NCI-H1048 (cell line): ENCODE data around the gene KRTAP12-3.
"Not testable (repeated sequence)": the region's sequence is repeated elsewhere in the genome, so short reads cannot be mapped to it uniquely, and the experiment has no call there.

Experiments
- DNase-seq: peaks from one replicate; lab custom pipeline; 2025; lab: John Stamatoyannopoulos, UW

The KRTAP12-3 gene

GRCh38 chr21:44627181-44627822 lies 30.4 kb upstream of the KRTAP12-3 start:
- DNase-seq = not testable (repeated sequence)

- not testable (repeated sequence) for DNase-seq
Measured at GRCh38 chr21:44627831-44628233, 29.9 kb upstream of the KRTAP12-3 start.

DNA sequence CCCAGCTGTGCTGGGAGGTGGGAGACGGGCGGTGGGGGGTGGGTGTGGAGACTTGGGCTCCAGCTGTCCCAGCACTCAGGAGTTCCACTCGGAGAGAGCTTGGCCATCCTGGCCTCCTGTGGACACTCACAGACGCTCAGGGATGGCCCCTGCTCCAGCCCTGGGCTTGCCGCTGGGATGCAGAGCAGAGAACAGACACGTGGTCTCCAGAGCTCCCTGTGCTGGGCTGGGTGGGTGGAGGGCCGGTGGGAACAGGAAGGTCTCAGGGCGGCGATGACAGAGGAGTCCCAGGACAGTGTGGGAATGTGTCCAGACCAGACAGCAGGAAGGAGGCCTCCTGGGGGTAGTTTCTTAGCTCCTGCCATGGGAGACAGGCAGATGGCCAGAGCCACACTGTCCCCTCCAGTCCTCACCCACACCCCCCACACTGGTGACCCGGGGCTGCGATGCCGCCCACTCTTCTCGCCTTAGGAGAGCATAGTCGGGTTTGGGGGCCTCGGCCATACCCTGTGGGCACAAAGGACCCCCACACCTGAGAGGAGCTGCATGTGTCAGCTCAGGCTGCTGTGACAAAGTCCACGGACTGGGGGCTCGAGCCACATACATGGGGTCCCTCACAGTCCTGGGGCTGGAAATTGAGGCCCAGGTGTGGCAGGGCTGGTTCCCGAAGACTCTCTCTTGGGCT lies 28.9 kb upstream of the KRTAP12-3 start:
- DNase-seq = no peak

- DNase-seq = no peak
Measured at GRCh38 chr21:44630440-44630839, 27.3 kb upstream of the KRTAP12-3 start.

- DNase-seq = no peak
Measured at GRCh38 chr21:44632067-44632466, 25.7 kb upstream of the KRTAP12-3 start.

DNA sequence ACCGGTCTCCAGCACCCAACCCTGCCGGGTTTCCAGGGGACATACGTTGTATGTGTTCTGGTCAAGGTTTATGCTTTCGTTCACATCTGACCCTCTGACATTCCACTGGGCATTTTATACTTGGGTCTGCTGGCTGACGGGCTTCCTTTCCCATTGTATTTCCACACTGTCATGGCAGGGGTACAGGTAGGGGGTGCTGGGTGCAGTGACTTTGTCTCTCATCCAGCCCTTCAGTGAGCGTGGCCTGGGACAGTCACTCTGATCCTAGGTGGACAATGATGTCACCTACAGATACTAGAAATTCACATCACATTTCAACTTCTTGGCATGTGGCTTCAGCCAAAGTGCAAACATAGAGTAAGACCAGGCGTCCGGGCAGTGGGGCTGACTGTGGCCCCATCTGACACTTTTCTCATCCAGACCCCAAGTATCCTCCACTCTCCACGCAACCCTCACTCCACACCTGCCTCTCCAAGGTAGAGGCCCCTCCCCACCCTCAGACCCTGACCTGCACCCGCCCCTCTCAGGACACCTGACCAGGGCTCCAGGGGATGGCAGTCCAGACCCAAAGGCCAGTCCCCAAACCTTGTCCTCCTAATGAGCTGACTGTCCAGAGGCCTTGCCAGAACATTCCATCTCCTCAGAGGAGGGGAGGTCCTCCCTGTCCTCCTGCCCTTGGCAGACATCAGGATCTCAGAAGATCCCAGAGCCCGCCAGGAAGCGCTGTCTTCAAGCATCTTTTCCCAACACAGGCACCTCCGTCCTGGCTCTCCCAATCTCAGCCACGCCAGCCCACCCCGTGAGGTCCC lies 21.3 kb upstream of the KRTAP12-3 start:
- no peak for DNase-seq

GRCh38 chr21:44637018-44637850 lies 20.5 kb upstream of the KRTAP12-3 start, which contains the start of gene KRTAP10-10:
TSS of gene KRTAP10-10 (plus strand) at chr21:44637356. CDS start at chr21:44637418, 62 bp downstream.
- DNase-seq = no peak

GRCh38 chr21:44637851-44638348 lies 19.8 kb upstream of the KRTAP12-3 start:
- not testable (repeated sequence) for DNase-seq

GRCh38 chr21:44638506-44639330 lies 19.0 kb upstream of the KRTAP12-3 start:
- not testable (repeated sequence) for DNase-seq

- DNase-seq = no peak
Measured at GRCh38 chr21:44639331-44639655, 18.4 kb upstream of the KRTAP12-3 start.

DNA sequence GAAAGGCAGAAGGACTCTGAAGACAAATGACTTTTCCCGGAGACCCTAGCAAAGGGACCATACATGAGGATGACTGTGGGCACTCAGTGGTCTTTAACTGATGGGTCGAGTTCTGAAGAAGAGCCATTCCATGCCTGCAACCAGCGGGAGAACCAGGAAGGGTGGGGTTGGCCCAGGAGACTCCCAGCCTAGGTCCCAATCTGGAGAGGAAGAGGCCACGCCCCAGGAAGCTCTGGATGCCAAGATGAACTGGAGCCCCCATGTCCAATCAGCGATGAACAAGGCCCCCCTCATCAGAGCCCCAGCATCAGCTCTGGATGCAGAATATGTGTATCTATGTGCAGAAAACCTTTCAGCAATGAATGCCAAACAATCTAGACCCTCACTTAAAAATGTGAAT lies 17.0 kb upstream of the KRTAP12-3 start:
- DNase-seq = no peak

DNA sequence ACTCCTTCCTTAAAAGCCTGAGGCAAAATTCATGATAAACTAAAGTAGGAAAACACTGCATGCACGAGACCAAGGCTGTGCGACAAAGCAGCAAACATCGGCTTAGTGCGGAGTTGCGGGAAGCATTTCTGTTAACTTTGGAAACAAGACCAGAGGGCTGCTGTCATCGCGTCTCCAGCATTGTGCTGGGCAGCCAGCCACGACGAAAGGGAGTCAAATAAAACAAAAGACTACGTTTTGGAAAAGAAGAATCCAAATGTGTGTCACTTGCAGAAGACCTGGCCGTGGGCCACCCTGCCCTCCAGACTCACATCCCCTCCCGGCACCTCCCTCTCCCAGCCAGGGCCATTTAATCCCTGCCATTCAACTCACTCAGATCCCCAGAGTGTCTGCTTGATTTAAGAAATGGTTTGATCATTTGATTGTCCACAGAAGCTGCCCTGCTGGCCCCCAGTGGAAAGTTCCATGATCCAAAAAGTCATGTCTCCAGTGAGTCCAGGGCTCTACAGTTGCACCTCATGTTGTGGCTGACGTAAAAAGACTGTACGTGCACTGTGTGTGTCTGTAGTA lies 13.9 kb upstream of the KRTAP12-3 start:
- DNase-seq = no peak

- no peak for DNase-seq
Measured at GRCh38 chr21:44644878-44645277, 12.9 kb upstream of the KRTAP12-3 start.

GRCh38 chr21:44646366-44647221 lies 11.1 kb upstream of the KRTAP12-3 start, which contains the start of gene KRTAP10-11:
TSS of gene KRTAP10-11 (plus strand) at chr21:44646414. CDS start at chr21:44646459, 45 bp downstream.
- not testable (repeated sequence) for DNase-seq

GRCh38 chr21:44647222-44647552 lies 10.5 kb upstream of the KRTAP12-3 start:
- DNase-seq = no peak

DNA sequence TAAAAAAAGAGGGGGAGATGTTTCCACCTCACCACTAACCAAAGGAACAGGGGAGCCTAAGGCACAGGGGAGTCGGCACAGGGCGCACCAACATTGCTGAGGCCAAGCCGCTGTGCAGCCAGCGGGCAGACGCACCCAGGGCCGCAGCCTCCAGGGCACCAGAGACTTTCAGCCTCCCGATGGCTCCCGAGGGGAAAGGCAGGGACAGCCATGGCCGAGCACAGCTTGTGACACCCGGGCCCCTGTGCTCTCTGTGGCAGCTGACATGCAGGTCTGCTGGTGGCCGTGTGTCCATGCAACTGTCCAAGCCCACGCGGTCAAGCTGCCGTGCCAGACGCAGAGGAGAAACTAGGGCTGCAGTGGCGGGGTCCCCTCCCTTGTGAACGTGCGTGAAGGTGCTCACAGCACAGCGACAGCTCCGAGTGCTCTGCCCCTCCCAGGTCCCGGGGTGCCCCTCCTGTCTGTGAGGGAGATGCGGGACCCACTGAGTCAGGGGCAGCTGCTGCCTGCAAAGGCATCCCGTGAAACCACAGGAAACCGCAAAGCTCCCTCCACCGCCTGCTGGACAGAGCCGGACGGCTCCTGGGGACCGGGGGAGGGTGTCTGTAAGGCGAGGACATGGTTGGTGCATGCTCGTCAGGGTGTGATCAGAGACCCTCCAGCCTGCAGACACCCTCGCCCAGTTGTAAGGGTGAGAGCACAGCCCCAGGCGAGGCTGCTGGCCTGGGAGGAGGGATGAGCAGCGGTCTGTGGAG lies 9.0 kb upstream of the KRTAP12-3 start:
- DNase-seq = no peak

- DNase-seq = no peak
Measured at GRCh38 chr21:44649521-44650100, 8.1 kb upstream of the KRTAP12-3 start.

- no peak for DNase-seq
Measured at GRCh38 chr21:44650265-44650972, 7.3 kb upstream of the KRTAP12-3 start.
